Esophagus squamous epithelium (tissue), 5 donors: ENCODE measurements around the gene AGTRAP. TPM values are rescaled to one million over a fixed set of nuclear protein-coding genes. Genes with fewer than 3 reads are reported as not detected.

Experiments
- DNase-seq: peaks from one replicate; lab custom pipeline; 2025; lab: John Stamatoyannopoulos, UW
- H3K27ac ChIP-seq, 4 donors: fragments of 200-600 bp; sonication (generic); one replicate each; pipeline ENCODE4 v1.5.1; 2016 to 2019; ENCODE audit warnings: mild to moderate bottlenecking in 1 of 4
- H3K27me3 ChIP-seq, 4 donors: fragments of 200-600 bp; sonication (generic); 1 replicate in 3 of 4; 2 replicates in 1 of 4; pipeline versions ENCODE4 v1.5.1 to v1.6.0; 2017 to 2021; ENCODE audit warnings: antibody characterized with exemption in 1 of 4
- H3K36me3 ChIP-seq, 3 donors: fragments of 200-600 bp; sonication (generic); one replicate each; pipeline ENCODE4 v1.5.1; 2016 to 2019
- H3K4me1 ChIP-seq, 3 donors: fragments of 200-600 bp; sonication (generic); one replicate each; pipeline ENCODE4 v1.5.1; 2017 to 2019
- H3K4me3 ChIP-seq, 4 donors: fragments of 200-600 bp; sonication (generic); 1 replicate in 3 of 4; 2 replicates in 1 of 4; pipeline ENCODE4 v1.5.1; 2016 to 2019; ENCODE audit warnings: mild to moderate bottlenecking in 2 of 4, moderate library complexity in 1 of 4
- H3K9me3 ChIP-seq, 3 donors: fragments of 200-600 bp; sonication (generic); one replicate each; pipeline ENCODE4 v1.5.1; 2016 to 2019
- POLR2A ChIP-seq, 4 donors: fragments of 450-650 bp; IDR thresholded peaks; one replicate each; pipeline ENCODE4 v1.6.1; 2017; ENCODE audit warnings: antibody characterized with exemption in 4 of 4, mild to moderate bottlenecking in 4 of 4, moderate library complexity in 3 of 4
- WGBS, 2 donors: methylation state at CpG; one replicate each; pipeline ENCODE4 v1.1.5; 2018; 5-methylcytosine and 5-hydroxymethylcytosine counted together
- intact Hi-C: fragments of 100-400 bp; cut with DNase I; formaldehyde crosslinking; loops from one replicate; pipeline ENCODE4 v1.15.0; 2022
- total RNA-seq, 4 donors: library from RNA; depleted of rRNA; stranded (reverse); fragments of >200 nt; gene quantifications; one replicate each; pipeline ENCODE4 v1.1.0, GENCODE V29; 2016
- TF ChIP-seq, protein P1 (sequence below), 6 experiments: fragments of 450-650 bp in 4 of 6; fragments of 200-600 bp in 2 of 6; sonication (generic) in 2 of 6; IDR thresholded peaks; one replicate each; pipeline ENCODE4 v1.5.1; 2016 to 2019; ENCODE audit warnings: antibody characterized with exemption in 6 of 6, mild to moderate bottlenecking in 4 of 6, moderate library complexity in 4 of 6
- donor health status: DM: yes; HTN: yes; CAD: no.

Gene AGTRAP
- total RNA-seq, 4 donors from 2014 or later = 34.5 to 89.5 (median 50.7) TPM

DNA sequence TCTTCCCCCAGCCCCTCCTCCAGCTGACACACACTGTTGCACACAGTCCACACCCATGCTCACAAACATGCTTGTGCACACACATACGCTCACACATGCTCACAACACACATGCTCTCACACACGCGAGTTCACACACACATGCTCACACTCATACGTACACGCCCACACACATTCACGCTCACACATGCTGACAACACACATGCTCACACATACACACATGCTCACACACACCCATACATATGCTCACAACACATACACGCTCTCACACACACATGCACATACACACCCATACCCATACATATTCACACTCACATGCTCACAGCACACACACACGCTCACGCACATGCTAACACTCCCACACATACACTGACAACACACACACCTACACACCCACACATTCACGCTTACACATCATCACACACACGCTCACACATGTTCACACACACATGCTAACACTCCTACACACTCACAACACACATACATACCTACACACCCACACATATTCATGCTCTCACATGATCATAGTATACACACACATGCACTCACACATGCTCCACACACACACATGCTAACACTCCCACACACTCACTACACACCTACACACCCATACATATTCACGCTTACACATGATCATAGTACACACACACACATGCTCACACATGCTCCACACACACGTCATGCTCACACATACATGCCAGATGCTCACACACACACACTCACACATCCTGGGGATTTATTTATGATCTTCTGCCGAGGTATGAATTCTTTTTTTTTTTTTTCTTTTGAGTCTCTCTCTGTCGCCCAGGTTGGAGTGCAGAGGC, 33.7 kb upstream of the AGTRAP start:
- Histone ChIP-seq H3K4me3 (peak overlapping the region in 1 of 4 donors; percentile 28), H3K9me3 (no peaks in the 10 kb centered on the region), H3K27ac (no peak overlapping the region), H3K27me3 (peaks cover 0 to 88% (median 0%) of the 10 kb centered on the region in 4 donors), H3K36me3 (no peaks in the 10 kb centered on the region), H3K4me1 (peaks cover 6 to 13% (median 10%) of the 10 kb centered on the region in 3 donors)
- no peak for TF ChIP-seq POLR2A (IDR thresholded peaks at IDR 0.05)
- TF ChIP-seq, protein P1, sequence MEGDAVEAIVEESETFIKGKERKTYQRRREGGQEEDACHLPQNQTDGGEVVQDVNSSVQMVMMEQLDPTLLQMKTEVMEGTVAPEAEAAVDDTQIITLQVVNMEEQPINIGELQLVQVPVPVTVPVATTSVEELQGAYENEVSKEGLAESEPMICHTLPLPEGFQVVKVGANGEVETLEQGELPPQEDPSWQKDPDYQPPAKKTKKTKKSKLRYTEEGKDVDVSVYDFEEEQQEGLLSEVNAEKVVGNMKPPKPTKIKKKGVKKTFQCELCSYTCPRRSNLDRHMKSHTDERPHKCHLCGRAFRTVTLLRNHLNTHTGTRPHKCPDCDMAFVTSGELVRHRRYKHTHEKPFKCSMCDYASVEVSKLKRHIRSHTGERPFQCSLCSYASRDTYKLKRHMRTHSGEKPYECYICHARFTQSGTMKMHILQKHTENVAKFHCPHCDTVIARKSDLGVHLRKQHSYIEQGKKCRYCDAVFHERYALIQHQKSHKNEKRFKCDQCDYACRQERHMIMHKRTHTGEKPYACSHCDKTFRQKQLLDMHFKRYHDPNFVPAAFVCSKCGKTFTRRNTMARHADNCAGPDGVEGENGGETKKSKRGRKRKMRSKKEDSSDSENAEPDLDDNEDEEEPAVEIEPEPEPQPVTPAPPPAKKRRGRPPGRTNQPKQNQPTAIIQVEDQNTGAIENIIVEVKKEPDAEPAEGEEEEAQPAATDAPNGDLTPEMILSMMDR (IDR thresholded peaks at IDR 0.05) = no peak
- intact Hi-C loops = no loop called here
- WGBS, 2 donors = 52 to 56% methylated on average over 14 to 15 of the region's 15 CpGs
- DNase-seq = no peak

DNA sequence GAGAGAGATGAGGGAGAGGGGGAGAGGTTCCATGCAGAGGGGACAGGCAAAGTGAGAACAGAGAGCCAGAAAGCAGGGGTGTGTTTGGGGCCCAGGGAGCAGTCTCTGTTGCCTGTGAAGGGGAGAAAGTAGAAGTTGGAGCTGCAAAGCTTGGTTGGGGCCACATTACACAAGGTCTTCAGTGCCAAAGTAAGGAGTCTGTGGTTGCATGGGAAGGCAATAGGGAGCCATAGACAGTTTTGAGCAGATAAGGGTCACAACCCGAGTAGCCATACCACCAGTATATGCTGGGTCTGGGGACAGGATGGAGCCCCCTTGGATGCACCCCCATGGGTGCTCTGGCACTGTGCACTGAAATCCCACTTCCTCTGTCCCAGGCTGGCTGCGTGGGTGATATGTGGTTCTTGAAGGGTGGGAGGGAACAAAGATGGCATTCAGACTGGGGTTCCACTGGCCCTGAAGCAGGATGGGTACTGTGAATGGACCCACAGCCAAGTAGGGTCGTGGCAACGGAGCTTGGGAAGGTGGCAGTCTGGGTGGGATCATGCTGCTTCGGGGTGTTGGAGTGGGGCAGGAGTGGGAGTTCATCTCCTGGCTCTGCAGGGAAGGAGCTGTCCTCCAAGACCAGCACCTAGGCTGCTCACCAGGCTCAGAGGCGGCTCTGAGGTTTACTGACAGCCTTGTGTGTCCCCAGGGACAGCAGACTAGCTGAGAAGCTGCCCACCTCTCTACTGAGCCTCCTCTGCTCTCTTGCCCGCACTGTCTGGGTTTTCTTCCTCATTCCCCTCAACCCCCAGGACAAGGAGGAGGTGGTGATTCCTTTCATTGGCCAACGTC, 32.4 kb upstream of the AGTRAP start:
- TF ChIP-seq, protein P1 (IDR thresholded peaks at IDR 0.05) = no peak
- TF ChIP-seq POLR2A (IDR thresholded peaks at IDR 0.05) = no peak
- intact Hi-C loops = no loop called here
- Histone ChIP-seq H3K36me3 (no peaks in the 10 kb centered on the region), H3K4me3 (no peak overlapping the region), H3K27ac (no peak overlapping the region), H3K4me1 (peaks cover 6 to 19% (median 10%) of the 10 kb centered on the region in 3 donors), H3K27me3 (peaks cover 0 to 79% (median 0%) of the 10 kb centered on the region in 4 donors), H3K9me3 (no peaks in the 10 kb centered on the region)
- DNase-seq = no peak
- 48 to 65% methylated on average over 7 to 8 of the region's 8 CpGs for WGBS, 2 donors

DNA sequence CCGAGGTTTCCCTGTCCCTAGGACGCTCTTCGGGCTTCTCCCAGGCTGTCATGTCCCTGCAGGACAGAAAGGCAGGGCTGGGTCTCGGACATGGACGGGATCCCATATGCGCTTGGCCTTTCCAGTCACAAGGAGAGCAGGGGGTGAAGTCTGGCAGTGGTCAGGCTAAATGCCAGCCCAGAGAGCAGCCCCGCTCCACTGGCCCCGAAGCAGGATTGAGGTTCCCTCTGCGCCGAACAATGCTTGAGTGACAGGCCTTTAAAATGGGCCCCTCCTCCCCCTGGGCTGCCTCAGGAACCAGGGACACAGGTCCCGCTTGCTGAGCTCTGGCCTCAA, 31.8 kb upstream of the AGTRAP start:
- no peak for TF ChIP-seq POLR2A (IDR thresholded peaks at IDR 0.05)
- TF ChIP-seq, protein P1 (IDR thresholded peaks at IDR 0.05) = no peak
- no peak for DNase-seq
- Histone ChIP-seq H3K9me3 (no peaks in the 10 kb centered on the region), H3K27ac (no peak overlapping the region), H3K27me3 (peaks cover 0 to 81% (median 0%) of the 10 kb centered on the region in 4 donors), H3K36me3 (no peaks in the 10 kb centered on the region), H3K4me1 (peaks cover 6 to 19% (median 10%) of the 10 kb centered on the region in 3 donors), H3K4me3 (no peak overlapping the region)
- WGBS, 2 donors = 45 to 53% methylated on average over 3 to 7 of the region's 11 CpGs
- intact Hi-C loops = no loop called here

DNA sequence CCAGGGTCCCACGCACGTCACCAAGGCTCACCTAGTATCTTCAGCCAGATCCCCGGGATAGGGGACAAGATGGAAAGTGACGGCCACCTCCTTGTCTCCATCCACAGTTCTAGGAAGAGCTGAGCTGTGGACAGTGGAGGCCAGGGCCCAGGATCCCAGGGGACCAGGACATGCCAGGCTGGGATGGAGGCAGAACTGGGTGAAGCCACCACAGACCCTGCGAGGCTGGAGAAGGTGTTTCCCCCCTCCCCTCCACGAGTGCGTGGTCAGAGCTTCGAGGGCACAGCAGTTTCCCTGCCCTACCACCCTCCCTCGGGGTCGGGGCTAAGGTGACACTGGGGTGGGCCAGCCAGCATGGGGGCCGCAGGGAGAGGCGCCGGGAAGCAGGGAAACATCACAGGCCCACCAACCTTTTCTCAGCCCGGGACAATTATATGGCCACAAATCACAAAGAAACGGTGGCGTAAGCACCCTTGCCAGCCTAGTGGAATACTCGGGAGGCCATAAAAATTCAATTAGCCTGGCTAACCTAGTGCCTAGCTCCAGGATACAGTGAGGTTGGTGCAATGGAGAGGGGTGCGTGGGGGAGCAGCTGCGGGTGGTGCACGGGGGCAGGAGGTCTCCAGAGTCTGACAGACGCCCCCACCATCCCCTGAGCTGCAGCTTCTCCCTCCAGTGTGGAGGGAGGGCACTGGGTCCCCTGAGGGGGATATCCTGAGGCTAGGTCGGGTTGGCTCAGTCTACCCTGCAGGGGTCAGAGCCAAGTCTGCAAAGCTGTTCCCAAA, 31.1 kb upstream of the AGTRAP start:
- intact Hi-C loops = no loop called here
- TF ChIP-seq POLR2A (IDR thresholded peaks at IDR 0.05) = no peak
- TF ChIP-seq, protein P1 (IDR thresholded peaks at IDR 0.05) = no peak
- DNase-seq = no peak
- no peak overlapping the region for H3K4me3 ChIP-seq
- H3K36me3 ChIP-seq = no peaks in the 10 kb centered on the region
- H3K27me3 ChIP-seq = peaks cover 0 to 77% (median 0%) of the 10 kb centered on the region in 4 donors
- peaks cover 6 to 19% (median 10%) of the 10 kb centered on the region in 3 donors for H3K4me1 ChIP-seq
- 66 to 80% methylated on average over 9 to 12 of the region's 22 CpGs for WGBS, 2 donors
- H3K9me3 ChIP-seq = no peaks in the 10 kb centered on the region
- H3K27ac ChIP-seq = no peak overlapping the region
